Activated T-cell treated with anti-CD3 and anti-CD28 coated beads for 24 hours (primary cell): ENCODE results near the gene CORO6.
"Not testable (repeated sequence)": the region's sequence is repeated elsewhere in the genome, so short reads cannot be mapped to it uniquely, and the experiment has no call there.

Experiments
- DNase-seq: peaks from one replicate; pipeline ENCODE4 v3.0.0-alpha.2; 2020; ENCODE audit warnings: low read depth

CORO6 gene

GRCh38 chr17:29622337-29623282 is at the start of gene CORO6:
Gene CORO6, minus strand, starts transcription at chr17:29622912. Its CDS starts 1,491 bp downstream, at chr17:29621421.
- DNase-seq, result peak; percentile 66

- no peak for DNase-seq
Measured at GRCh38 chr17:29671661-29672060, 48.9 kb upstream of the CORO6 start.

- DNase-seq, result no peak
Measured at GRCh38 chr17:29669266-29669665, 46.6 kb upstream of the CORO6 start.

GRCh38 chr17:29667969-29668368 is 45.3 kb upstream of the CORO6 start:
- no peak for DNase-seq

- DNase-seq, result no peak
Measured at GRCh38 chr17:29665481-29665810, 42.7 kb upstream of the CORO6 start.

- DNase-seq, result no peak
Measured at GRCh38 chr17:29664743-29665480, 42.2 kb upstream of the CORO6 start.

- no peak for DNase-seq
Measured at GRCh38 chr17:29663155-29663554, 40.4 kb upstream of the CORO6 start.

GRCh38 chr17:29661213-29661612 is 38.5 kb upstream of the CORO6 start:
- no peak for DNase-seq

- DNase-seq, result no peak
Measured at GRCh38 chr17:29659155-29659554, 36.4 kb upstream of the CORO6 start.

- DNase-seq, result no peak
Measured at GRCh38 chr17:29655323-29655722, 32.6 kb upstream of the CORO6 start.

- no peak for DNase-seq
Measured at GRCh38 chr17:29653995-29654714, 31.4 kb upstream of the CORO6 start.

GRCh38 chr17:29652976-29653375 is 30.3 kb upstream of the CORO6 start:
- no peak for DNase-seq

- not testable (repeated sequence) for DNase-seq
Measured at GRCh38 chr17:29651913-29652312, 29.2 kb upstream of the CORO6 start.

- DNase-seq, result no peak
Measured at GRCh38 chr17:29650396-29650795, 27.7 kb upstream of the CORO6 start.

GRCh38 chr17:29649359-29649758 is 26.6 kb upstream of the CORO6 start:
- DNase-seq, result no peak

GRCh38 chr17:29648005-29648404 is 25.3 kb upstream of the CORO6 start:
- DNase-seq, result no peak

- DNase-seq, result no peak
Measured at GRCh38 chr17:29645515-29646051, 22.9 kb upstream of the CORO6 start.

GRCh38 chr17:29643817-29644160 is 21.1 kb upstream of the CORO6 start:
- no peak for DNase-seq

- DNase-seq, result no peak
Measured at GRCh38 chr17:29642171-29642611, 19.5 kb upstream of the CORO6 start.

- DNase-seq, result no peak
Measured at GRCh38 chr17:29640981-29641642, 18.4 kb upstream of the CORO6 start.

- DNase-seq, result no peak
Measured at GRCh38 chr17:29640413-29640812, 17.7 kb upstream of the CORO6 start.

- DNase-seq, result no peak
Measured at GRCh38 chr17:29633886-29634285, 11.2 kb upstream of the CORO6 start.
